NCI-H2081 (cell line): ENCODE results near the gene SEC16B.

Source experiments
- DNase-seq, 2 experiments: peaks; one replicate each; lab custom pipeline; 2025; lab: John Stamatoyannopoulos, UW

The SEC16B gene

DNA sequence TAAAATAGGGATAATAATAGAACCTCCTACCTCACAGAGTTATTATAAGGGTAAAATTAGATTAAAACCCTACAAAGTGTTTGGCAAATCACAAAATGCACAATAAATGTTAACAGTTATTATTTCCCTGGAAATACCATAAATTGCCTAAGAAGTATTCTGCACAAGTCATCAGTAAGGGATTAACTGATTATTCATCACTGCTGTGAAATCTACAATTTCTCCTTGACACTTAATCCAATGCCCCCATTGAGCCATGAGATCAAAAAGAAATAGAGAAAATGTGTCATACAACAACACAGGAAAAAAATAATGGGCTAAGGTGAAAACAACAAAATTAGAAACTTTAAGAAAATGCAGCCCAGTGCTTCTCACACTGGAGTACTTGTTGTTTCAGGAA, 6.7 kb upstream of the SEC16B start:
- no peak for DNase-seq

DNA sequence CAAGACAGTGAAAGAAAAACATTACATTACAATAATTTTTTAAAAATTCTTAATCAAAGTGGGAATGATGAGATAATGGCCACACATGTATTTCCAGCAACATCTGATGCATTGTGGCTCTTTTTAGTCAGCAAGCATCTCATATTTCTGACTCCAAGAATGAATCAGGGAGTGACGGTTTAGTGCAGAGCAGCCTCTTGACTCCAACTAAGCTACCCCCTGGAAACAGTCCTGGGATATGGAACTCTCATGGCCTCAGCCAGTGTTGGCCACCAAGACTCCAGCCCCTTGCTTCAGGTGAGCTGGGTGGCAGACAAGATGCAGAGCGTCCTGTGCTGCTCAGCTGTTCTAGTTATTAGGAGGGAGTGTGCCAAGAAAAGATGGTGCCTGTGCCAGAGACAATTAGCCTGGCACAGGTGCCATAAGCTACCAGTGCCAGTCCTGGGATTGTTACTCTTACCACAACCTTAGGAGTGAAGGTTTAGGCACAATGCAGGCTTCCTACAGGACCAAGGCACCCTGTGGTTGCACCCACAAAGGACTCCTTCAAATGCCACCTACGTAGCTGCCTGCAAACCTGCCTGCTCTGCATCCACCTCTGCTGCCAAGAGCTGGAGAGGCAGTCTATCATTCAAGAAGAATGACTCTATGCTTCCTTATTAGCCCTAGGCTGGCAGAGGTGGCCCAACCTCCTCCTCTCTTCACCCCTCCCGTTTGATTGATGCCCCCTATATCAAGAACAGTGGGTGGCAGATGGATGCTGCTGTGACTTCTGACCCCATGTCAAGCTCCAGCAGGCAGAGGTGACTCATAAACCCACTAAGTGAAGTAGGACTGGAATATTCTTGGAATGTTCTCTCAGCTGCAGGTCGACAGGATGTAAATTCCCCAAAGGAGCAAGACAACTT, 6.0 kb upstream of the SEC16B start:
- DNase-seq, result no peak

DNA sequence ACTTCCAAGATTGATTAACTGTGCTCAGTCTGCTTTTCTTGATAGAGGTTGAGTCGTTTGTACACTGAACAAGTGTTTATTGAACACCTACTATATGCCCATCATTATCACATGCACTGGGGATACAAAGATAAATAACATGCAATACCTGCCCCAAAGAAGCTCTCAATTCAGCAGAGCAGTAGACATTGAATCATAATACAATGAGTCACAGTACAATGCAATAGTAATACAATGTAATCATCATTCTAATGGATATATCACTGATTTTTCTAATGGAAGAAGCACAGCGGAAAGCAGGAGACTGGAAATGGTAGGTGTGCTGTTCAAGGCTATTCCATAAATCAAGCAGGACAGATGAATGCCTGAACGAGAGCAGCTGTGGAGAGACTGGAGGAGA, 3.7 kb upstream of the SEC16B start:
- no peak for DNase-seq

DNA sequence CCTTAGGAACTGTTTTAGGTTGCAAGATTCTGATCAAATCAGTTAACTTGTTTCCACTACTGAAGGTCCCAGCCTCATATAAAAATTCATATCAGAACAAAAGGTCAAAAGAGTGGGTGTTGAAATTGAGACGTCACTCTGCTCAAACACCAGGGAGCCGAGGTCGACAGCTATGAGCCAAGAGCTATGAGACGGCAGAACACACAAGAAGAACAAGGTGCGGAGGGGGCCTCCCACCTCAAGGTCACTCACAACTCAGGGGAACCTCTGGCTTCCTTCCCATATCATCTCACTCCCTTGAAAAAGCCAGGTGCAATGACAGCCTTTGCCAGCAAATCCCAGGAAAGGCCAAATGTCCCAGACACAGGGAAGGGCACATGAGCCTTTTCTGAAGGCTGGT, 749 bp downstream of the SEC16B start:
- no peak for DNase-seq

DNA sequence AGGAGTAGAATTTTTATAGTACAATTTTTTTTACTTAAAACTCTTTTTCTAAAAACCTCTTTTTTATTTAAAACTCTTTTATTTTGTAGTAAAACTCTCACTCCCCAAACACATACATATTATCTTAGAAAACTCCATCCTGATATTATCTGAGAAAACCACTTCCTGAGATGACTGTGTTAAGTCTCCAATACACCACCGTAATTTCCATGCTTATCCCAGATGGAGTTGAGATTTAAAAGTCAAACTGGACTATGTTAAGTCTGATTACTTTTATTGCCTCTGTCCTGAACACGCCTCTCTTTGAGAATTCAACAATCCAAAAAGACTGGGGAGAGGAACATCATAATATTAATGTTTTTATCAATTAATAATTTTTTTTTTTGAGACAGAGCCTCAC, 3.7 kb downstream of the SEC16B start:
- DNase-seq, result no peak

DNA sequence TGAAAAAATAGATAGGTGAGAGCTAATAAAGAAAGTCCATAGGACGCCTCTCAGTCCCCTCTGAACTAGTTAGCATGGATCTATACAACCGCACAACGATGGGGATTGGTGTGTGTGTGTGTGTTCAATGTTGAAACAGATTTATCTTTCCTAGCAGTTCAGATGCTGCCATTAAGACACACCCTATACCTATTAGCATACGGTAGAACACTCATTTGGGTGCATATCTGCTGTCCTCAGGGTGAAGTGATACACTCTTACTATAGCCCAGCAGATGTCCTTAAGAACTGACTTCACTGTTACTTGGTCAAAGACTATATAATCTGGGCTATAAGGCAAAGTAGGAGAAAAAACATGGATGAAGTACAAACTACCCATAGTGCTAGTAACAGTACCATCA, 4.6 kb downstream of the SEC16B start:
- DNase-seq, result no peak

DNA sequence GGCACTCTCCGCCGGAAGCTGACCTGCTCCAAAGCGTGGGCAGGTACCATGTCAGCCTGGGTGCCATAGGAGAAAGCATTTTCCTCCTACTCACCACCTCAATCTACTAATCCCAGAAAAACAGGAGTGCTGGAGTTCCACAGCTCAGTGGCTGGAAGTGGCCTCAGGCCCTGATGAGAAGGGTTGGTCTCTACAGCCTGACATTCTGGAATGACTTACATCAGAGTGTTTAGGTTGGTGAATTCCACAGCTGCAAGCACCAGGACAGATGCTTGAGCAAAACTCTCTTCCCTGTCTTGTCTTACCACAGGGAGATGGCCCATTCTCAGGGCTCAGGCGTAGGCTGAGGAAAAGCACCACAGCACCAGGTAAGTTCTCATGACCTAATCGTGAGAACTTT, 5.5 kb downstream of the SEC16B start:
- DNase-seq, result no peak

DNA sequence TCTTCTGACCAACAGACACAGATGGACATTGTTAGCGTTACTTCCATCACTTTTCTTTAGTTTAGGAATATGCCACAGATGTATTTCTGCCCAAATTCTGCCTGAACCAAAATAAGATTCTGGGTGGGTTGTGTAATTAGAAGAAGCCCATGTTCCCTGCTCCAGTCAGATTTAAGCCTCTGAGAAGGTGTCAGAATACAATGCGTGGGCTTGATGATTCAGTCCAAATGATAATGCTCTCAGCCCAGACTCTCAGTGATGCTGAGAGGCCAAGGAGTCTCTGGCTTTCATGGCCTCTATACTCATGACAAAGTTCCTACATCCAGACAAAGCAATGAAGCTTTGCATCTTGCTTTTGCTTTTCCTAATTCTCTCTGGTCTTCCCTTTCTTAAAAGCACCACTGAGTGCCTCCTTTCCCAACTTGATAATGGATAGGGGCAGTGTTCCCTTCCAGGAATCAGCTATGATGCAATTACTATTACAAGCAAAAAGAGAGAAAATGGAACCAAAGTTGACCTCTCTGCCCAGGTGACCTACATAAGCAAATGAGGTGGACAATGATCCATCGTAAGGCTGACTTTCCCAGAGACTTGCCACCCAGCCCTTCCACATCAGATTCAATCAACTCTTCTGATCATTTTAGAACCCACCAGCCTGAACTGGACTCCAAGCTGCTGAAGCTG, 8.8 kb downstream of the SEC16B start:
- no peak for DNase-seq

DNA sequence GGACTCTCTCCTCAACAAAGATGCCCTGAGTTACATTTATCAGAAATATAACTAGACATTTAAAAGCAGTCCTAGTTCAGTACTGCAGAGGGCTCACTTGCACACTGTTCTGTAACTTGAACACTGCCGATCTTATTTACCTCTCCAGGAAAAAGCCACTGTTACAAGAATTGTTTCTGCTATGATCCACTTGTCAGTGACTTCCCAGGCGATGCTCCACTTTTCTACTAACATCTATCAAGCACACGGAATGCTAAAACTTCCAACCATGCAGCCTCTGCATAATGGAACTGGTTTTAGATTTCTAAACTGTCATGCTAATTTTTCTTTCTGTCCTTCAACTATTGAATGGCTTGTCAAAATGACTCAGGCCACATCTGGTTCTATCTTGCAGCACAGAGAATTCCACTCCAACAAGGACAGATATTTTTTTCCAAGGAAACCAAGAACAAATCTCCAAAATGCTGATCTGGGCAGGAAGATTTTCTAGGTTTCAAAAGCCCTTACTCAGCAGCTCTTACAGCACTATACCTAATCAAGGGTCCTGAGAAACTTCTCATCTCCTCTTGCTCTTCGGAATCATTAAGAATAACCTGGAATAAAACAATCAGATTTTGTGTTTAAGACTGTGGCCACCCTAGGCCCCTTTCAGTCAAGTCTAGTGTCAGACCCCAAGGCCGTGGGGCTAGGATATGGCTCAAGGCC, 9.9 kb downstream of the SEC16B start:
- peak in 1 of 2 experiments; percentile 17 for DNase-seq

DNA sequence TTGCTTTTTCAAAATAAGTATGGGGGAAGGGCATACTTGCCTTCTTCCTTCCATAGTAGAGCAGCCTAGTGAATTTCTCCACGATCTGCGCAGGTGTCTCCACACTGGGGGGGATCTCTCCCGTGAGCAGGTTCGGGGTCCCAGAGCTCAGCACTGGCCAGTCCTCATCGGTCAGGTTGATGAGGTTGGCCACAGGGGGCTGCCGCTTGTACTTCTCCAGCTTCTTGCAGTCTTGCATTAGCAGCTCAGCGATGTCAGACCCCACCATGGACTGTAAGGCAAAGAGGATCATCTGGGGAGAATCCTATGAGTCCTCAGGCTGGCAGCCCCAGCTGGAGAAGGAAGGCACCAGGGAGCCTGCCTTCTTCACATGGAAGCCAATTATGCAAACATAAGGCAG, 11.8 kb downstream of the SEC16B start:
- DNase-seq, result no peak

DNA sequence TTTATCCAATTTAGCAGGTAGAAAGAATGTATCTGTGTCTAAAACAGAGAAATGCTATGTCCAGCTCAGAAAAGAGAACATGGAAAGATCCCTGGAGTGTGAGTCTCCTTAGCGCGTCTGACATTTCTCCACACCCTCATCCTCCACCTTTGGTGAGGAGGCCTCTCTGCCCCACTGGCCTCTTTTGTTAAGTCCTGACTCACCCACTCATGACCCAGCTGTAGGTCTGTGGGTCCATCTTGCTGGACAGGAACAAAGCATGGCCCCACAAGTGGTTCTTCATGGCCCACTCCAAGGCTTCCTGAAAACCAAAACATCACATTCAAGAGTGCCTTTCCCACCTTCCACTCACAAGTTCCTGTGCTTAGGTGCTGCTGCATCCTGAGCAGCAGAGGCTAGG, 15.8 kb downstream of the SEC16B start:
- no peak for DNase-seq

DNA sequence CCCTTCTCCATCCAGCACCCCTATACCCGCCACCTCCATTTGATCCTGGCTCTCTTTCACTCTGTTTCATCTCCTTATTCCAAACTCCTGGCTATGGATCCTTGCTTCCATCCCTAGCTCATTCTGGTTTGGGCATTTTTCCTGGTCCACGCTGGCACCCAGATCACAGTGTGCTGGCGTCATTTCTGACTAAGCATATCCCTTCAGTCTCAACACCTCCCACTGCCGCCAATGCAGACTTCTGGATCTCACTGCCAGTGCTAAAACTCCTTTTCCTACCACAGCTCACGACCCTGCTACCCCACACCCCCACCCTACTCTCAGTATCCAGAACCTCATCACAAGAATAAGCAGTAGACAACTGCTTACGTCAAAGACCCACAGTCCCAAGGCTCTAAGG, 16.3 kb downstream of the SEC16B start:
- no peak for DNase-seq

DNA sequence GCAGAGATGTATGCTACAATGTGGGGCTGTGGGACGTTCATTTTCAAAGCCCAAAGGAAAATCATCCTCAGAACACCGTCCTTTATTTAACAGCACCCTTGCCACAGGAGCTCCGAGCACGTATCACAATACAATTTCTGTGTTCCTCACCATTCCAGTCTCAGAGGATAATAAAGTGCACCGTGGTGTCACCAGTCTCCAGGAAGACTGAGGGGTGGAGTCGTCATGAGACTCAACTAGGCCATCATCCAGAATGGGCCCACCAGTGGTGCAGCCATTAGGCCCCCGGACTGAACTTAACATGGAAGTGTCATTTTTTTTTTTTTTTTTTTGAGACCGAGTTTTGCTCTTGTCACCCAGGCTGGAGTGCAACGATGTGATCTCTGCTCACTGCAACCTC, 17.2 kb downstream of the SEC16B start:
- no peak for DNase-seq

DNA sequence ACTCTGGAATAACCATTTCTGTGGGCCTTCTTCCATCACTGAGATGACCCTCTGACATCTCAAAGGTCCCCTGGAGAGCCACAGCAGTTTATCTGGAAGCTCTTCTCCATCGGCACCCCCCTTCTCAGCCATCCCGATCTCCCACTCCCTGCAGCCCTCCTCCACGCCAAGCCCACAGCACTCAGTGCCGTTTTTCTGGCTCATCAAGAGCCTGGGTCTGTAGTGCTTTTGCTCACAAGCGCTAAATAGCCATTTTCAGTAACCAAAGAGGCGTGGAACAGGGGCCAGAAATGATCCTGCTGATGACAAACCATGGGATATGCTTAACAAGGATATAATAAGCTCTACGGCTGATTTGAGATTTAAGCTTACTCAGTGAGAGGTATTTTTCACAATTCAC, 17.6 kb downstream of the SEC16B start:
- DNase-seq, result no peak

DNA sequence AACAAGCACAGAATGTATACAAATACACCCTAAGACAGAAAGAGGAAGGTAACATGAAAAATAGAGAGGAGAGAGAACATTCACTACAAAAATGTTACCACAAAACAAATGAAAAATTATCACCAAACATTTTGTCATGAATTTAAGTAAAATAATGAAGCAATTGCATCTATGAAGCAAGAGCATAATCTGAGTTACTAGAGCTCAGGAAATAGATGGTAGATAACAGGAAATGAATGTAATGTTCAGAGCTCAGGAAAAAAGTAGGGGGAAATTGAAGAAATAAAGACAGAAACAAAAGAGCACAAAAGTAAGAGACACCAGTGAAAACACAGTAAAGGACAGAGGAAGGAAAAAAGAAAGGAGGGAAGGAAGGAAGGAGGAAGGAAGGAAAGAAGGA, 19.4 kb downstream of the SEC16B start:
- DNase-seq, result no peak

DNA sequence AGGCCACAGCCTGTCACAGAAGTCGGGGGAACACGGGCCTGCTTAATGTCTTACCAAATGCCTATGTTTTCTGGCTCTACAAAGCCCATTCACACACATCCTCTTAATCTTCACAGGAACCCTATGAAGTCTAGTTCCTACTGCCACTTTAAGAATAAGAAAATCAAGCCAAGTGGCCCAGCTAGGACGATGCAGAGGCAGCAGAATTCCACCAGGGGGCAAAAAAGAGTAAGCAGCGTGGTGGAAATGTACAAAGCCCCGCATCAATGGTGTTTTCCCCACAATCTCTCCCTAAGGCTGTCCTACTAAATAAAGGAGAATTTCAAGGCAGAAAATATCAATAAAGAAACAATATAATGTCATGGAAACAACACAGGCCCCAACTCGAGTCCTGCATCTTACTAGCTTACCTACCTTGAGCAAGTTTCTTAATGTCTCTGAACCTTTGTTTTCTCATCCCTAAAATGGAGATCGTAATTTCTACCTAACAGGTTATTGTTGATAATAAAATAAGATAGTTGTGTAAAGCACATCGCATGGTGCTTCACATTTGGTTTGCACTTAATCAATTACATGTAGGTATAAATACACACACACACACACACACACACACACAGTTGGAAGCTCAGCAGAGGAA, 21.4 kb downstream of the SEC16B start:
- DNase-seq, result peak; percentile 63 to 69

DNA sequence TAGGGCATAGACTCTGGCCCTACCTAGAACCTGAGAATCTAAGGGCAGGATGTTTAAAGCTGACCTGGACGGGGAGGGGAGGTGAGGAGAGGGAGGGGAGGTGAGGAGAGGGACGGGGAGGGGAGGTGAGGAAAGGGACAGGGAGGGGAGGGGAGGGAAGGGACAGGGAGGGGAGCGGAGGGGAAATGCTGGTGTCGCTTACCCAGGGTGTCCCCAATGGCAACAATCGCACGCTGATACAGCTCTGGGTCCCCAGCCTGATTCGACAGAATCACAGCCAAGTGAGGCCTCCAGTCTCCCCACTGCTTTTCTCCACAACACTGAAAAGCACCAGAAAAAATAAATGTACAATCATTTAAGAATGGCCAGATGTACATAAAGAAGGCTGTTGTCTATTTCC, 22.2 kb downstream of the SEC16B start:
- DNase-seq, result no peak

DNA sequence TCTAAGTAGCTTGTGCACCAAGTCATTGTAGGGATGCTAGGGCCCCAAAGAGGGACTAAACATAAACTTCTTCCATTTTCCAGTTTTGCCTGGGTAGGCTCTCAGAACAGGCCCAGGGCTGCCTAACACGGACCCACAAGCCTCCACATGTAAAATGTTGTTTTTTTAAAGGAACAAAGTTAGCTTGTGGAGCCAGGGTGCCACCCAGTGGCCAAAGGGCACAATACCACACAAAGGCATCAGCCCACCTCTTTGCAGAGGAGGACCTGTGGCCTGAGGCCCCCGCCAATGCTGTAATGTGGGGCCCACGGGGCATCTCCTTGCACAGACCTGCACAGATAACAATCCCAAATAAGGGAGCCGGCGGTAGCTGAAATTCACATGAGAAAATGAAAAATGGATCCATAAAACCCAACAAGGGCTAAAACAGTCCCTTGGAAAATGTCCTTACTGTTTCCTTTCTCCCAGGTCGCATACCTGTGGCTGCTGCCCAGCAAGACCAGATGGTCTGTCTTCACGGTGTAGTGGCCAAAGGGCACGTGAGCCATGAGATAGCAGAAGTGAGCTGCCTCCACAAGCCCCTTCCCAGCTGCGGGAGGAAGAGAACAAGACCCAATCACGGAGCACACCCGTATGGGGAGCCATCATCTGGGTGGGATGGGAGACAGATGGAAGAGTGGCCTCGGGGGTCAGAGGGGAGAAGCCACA, 23.8 kb downstream of the SEC16B start:
- peak; percentile 54 to 59 for DNase-seq

DNA sequence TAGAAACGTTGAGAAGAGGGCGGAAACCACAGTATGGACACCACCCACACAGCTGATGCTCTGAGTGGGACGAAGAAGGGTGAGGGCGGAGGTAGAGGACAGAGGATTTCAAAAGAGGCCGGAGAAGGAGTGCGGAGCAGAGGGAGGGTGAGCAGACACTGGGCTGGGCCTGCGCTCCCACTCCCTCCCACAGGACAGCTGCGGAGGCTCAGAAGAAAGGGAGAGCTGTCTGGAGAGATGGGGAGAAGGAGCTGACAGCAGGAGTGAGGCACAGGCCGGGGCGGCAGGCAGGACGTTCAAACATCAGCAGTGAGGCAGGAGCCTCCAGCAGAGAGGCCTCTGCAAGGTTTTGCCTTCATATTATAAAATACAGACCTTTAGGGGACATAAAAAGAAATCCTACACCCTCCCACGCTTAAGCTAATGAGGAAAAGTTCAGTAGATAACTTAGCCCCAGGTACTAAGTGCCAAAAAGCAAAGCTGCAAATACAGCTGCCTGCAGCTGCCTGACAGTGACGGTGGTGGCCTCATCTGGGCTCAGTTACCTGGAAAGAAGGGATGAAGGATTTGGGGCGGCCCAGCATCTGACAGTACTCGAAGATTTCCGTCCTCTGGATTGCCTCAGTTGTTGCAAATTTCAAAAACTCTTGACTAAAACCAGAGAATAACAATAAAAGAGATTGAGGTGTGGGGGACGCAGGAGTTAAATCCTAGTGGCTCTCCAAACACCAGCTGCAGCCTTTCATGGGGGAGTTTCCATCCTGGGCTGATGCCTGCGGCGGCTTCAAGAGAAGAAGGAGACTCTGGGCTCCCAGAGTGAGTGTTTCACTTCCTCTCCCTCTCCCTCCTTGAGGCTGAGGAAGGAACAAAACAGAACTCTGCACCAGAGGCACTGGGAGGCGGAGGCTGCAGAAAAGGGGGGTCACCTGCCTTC, 25.6 kb downstream of the SEC16B start:
- no peak for DNase-seq

DNA sequence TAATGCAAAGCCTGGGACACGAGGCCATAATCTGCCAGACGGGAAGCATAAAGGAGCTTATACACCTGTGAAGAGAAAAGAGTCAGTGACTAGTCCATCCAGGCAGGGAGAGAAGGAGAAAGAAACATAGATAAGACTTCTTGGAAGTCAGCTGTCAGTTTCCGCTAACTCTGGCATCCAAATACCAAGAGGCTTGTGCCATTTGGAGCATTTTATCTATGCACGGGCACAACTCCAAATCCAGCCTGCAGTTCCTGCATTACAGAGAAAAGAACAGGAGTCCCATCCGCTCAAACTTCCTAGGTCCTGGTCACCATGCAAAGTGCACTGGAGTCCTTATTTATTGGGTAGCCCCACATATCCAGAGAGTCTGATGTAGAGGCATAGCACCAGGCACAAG, 27.9 kb downstream of the SEC16B start:
- DNase-seq, result no peak

DNA sequence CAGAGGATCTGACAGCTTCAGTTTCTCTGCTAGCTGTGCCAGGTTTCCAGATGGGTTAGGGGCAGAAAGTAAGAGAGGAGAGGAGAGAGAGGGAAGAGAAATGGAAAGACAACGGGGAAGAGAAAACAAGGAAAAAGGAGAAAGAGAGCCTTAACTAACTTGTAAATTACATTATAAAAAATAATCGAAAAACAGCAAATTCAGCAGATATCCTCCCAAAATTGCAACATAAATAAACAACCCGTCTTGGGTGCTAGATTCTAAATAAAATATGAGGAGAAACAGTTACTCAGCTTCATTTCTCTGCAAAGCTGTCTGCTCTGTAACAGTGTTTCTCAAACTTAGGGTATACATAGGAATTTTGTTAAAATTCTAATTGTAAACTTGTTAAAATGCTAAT, 29.2 kb downstream of the SEC16B start:
- DNase-seq, result no peak
